Mononuclear cell (primary cell): ENCODE data around the gene CD300A. TPM values are rescaled to one million over a fixed set of nuclear protein-coding genes. Genes with fewer than 3 reads are reported as not detected.

Experiments
- H3K27me3 ChIP-seq: 2 replicates; pipeline ENCODE4 v1.6.0; 2011; ENCODE audit warnings: low read length, control low read depth; ENCODE audit not compliant: insufficient read depth
- H3K4me1 ChIP-seq: 2 replicates; pipeline ENCODE4 v1.5.1; 2011; ENCODE audit warnings: mild to moderate bottlenecking, low read length, control low read depth; ENCODE audit not compliant: insufficient read depth
- H3K4me3 ChIP-seq: 2 replicates; pipeline ENCODE4 v1.5.1; 2011; ENCODE audit warnings: mild to moderate bottlenecking, low read length, moderate library complexity
- H3K9me3 ChIP-seq: 2 replicates; pipeline ENCODE4 v1.5.1; 2011; ENCODE audit warnings: low read depth, mild to moderate bottlenecking, control low read depth, low read length
- total RNA-seq: library from RNA; depleted of rRNA; stranded (reverse); fragments of >200 nt; gene quantifications from one replicate; pipeline ENCODE4 v1.2.3, GENCODE V29; 2012

Gene CD300A
- total RNA-seq, 1 donor: 20.8 TPM

DNA sequence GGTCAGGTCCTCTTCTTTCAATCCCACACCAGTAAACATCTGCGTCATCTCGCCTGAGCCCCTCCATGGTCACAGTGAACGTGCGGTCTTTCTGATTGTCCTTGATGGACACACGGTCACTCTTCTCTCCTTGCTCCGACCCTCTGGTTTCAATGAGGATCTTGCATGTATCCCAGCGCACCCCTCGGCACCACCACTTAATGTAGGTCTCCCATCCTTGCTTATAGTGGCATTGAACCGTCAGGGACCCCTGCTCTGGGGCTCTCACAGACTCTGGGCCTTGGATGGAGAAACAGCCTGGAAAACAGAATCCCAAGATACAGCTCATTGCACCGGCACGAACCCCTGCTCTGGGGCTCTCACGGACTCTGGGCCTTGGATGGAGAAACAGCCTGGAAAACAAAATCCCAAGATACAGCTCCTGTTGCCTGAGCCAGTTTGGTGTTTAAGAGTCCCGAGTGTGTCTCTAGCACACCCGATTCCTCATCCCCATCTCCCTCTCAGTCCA is 59.4 kb downstream of the CD300A start:
- no peak overlapping the region for H3K4me3 ChIP-seq
- H3K4me1 ChIP-seq: peaks cover 99% of the 10 kb centered on the region
- no peaks in the 10 kb centered on the region for H3K27me3 ChIP-seq
- no peaks in the 10 kb centered on the region for H3K9me3 ChIP-seq

DNA sequence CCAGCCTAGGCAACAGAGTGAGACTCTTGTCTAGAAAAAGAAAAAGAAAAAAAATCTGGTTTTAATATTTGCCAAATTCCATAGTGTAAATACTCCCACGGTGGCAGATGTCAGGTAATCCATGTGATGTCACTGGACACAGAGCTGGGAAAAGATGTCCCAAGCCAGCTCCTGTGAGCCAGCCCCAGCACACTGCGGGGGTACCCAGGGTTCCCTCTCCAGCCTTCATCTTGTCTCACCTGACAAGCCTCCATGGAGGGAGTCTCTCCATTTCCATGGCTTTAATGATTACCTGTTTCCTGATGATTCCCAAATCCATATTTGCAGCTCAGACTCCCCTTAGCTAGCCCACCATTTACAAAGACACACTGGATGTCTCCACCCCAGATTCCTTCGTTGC is 60.2 kb downstream of the CD300A start:
- H3K4me3 ChIP-seq: no peak overlapping the region
- H3K27me3 ChIP-seq: no peaks in the 10 kb centered on the region
- H3K4me1 ChIP-seq: peaks cover 98% of the 10 kb centered on the region
- H3K9me3 ChIP-seq: no peaks in the 10 kb centered on the region

DNA sequence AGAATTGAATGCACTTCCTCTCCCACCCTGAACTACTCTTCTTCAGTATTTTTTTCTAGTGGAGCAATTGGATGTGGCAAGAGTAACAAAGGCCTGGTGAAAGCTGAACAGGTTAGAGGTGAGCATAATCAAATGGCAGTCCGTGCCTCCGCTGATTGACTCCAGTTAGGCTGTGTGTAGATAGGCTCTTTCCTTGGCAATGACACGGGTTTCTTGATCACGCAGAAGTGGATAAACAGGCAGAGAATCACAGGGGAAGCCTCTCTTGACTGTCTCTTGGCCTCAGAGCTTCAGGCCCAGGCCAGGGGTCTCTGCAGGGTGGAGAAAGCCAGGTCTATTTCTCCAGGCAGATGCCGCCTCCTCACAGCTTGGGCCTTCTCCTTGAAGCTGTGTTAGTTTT is 60.6 kb downstream of the CD300A start:
- Histone ChIP-seq H3K4me1 (peaks cover 98% of the 10 kb centered on the region), H3K27me3 (no peaks in the 10 kb centered on the region), H3K9me3 (no peaks in the 10 kb centered on the region), H3K4me3 (no peak overlapping the region)

DNA sequence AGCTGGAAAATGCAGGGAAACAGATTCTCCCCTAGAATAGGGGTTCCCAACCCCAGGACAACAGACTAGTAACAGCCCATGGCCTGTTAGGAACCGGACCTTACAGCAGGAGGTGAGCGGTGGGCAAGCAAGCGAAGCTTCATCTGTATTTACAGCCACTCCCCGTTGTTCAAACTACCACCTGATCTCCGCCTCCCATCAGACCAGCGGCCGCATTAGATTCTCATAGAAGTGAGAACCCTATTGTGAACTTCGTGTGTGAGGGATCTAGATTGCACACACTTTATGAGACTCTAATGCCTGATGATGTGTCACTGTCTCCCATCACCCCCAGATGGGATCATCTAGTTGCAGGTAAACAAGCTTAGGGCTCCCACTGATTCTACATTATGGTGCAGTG is 61.3 kb downstream of the CD300A start:
- Histone ChIP-seq H3K4me3 (no peak overlapping the region), H3K27me3 (no peaks in the 10 kb centered on the region), H3K9me3 (no peaks in the 10 kb centered on the region), H3K4me1 (peaks cover 98% of the 10 kb centered on the region)

DNA sequence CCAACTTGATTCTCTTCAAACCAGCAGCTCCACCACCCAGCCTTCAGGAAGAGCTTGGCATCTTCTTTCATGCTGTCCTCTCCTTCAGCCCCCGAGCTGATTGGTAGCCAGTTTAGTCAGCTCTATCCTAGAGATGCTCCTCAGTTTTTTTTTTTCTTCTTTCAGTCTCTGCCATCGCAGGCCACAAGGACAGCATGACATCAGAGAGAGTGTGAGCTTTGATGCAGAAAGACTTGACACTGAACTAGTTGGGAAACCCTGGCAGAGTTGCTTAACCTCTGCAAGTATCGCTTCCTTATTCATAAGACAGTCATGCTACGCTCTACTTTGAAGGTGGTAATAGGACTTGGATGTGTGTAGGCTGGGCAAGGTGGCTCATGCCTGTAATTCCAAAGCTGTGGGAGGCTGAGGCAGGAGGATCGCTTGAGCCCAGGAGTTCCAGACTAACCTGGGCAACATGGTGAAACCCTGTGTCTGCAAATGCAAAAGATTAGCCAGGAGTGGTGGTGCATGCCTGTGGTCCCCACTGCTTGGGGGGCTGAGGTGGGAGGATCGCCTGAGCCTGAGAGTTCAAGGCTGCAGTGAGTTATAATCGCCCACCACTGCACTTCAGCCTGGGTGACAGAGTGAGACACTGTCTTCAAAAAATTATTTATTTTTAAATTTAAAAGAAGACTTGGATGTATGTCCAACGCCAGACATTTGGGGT is 62.2 kb downstream of the CD300A start:
- Histone ChIP-seq H3K27me3 (no peaks in the 10 kb centered on the region), H3K4me1 (peaks cover 97% of the 10 kb centered on the region), H3K4me3 (no peak overlapping the region), H3K9me3 (no peaks in the 10 kb centered on the region)

DNA sequence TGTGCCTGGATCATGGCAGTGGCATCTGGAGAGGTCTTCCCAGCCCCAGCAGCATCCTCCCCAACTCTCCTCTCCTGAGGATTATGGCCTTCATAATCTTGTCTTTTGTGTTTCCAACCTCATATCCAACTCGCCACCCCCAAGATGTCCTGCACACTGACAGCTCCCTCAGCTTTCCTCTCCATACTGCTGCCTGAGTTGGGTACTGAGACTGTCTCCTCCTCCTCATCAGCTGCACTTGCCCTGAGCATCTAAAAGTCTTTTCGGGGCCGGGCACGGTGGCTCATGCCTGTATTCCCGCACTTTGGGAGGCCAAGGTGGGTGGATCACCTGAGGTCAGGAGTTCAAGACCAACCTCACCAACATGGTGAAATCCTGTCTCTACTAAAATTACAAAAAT is 62.8 kb downstream of the CD300A start:
- peaks cover 97% of the 10 kb centered on the region for H3K4me1 ChIP-seq
- no peak overlapping the region for H3K4me3 ChIP-seq
- H3K9me3 ChIP-seq: no peaks in the 10 kb centered on the region
- H3K27me3 ChIP-seq: peaks cover under 1% of the 10 kb centered on the region

DNA sequence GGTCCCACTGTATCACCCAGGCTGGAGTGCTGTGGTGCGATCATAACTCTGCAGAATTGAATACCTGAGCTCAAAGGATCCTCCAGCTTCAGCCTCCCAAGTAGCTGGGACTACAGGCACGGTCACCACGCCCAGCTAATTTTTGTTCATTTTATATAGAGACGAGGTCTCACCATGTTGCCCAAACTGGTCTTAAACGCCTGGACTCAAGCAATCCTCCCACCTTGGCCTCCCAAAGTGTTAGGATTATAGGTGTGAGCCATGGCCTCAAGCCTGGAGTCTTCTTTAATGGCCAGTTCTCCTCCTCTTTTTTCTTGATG is 64.4 kb downstream of the CD300A start:
- H3K9me3 ChIP-seq: no peaks in the 10 kb centered on the region
- H3K4me1 ChIP-seq: peaks cover 85% of the 10 kb centered on the region
- H3K27me3 ChIP-seq: peaks cover 3% of the 10 kb centered on the region
- peak overlapping the region; percentile 40 for H3K4me3 ChIP-seq

DNA sequence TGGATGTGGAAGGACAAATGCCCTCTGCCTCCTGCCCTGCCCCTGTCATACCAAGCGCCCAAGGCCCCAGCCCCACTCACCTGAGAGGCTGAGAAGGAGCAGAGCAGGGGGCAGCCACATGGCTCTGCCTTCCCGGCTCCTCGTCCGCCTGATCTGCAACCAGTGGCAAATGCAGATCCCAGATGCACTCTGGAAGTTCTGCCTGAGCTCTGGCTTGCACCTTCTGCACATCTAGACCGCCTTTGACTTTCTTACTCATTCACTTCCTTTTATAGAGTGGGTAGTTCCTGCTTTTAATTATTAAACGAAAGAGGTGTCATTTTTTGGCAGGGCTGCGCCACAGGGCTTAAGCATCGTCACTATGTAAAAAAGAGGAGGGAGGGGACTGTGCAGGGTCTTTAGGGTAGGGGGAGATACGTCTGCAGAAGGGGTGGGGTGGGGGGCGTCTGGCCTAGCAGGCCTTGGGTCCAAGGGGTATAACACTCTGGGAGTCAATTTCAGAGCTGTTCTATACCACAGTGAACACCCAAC is 64.9 kb downstream of the CD300A start, which contains the start of gene CD300LB:
TSS of gene CD300LB (minus strand) at position 245 of the 531 bp plus-strand sequence. CDS start at position 120, 125 bp downstream.
- Histone ChIP-seq H3K4me3 (peak within 1 kb of the TSS; percentile 61), H3K27me3 (peaks cover 3% of the 10 kb centered on the region), H3K4me1 (peaks cover 80% of the 10 kb centered on the region), H3K9me3 (no peaks in the 10 kb centered on the region)

DNA sequence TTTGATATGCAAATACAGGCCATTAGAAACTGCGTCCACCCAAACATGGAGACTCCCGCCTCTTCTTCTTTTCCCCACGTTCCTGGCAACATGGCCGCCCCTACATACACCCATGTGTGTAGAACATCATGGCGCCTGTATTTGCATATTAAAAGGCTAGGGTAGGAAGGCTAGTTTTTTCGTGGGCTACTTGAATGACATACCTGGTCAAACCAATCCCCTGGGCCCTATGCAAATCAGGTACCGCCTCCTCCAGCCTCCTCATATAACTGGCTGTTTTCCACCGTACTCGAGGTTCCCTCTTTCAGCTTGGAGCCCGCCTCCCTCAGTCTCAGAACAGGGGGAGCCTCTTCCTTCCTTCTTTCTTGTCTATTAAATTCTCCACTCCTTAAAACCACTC is 65.7 kb downstream of the CD300A start:
- Histone ChIP-seq H3K27me3 (peaks cover 3% of the 10 kb centered on the region), H3K4me3 (peak overlapping the region; percentile 61), H3K4me1 (peaks cover 72% of the 10 kb centered on the region), H3K9me3 (no peaks in the 10 kb centered on the region)

Other genes with a start within 250 kb of the CD300A start
- 0.21 TPM for gene DNAI2, start 192.4 kb upstream of the CD300A start, total RNA-seq
- gene KIF19, start 140.4 kb upstream of the CD300A start, total RNA-seq: 1.2 TPM
- not detected for gene BTBD17, start 104.8 kb upstream of the CD300A start, total RNA-seq
- gene GPR142, start 99.1 kb upstream of the CD300A start, total RNA-seq: not detected
- 0.31 TPM for gene GPRC5C, start 34.5 kb upstream of the CD300A start, total RNA-seq
- gene CD300LB, start 64.8 kb downstream of the CD300A start, total RNA-seq: 44.3 TPM
- 10.9 TPM for gene CD300C, start 79.5 kb downstream of the CD300A start, total RNA-seq
- 0.73 TPM for gene CD300H, start 100.9 kb downstream of the CD300A start, total RNA-seq
- gene CD300LD, start 125.6 kb downstream of the CD300A start, total RNA-seq: 0.73 TPM
- 64.4 TPM for gene CD300E, start 157.1 kb downstream of the CD300A start, total RNA-seq
- gene CD300LF, start 246.3 kb downstream of the CD300A start, total RNA-seq: 20.5 TPM